ENCODE data around the gene LIPC. TPM values are rescaled to one million over a fixed set of nuclear protein-coding genes. Genes with fewer than 3 reads are reported as not detected.

The LIPC gene
- total and polyA plus RNA-seq, 2 donors (not counting 1 experiment from before 2014, with no cell fraction given), result 0.82 to 4.0 TPM

DNA sequence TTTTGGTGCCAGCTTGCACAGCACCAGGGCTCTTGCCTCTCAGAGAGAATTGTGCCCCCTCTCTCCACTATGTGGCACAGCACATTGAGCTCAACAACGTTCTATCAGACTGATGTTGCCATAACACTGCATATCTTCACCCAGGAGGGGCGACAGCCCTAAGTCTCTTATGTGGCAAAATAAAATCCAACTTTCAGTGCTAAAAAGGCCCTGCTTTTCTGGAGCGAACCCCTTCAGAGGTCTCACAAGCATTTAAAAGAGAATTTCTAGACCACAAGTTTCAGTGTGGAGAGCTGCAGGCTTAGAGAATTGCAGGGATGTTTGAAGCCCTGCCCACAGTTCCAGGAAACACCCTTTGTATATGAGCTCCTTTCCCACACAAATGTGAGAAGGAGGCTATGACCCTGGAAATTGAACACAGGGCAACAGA lies 85.5 kb downstream of the LIPC start:
- H3K4me2 ChIP-seq (ENCODE audit: extremely low read depth, insufficient read depth, low read length), result no peak overlapping the region
- no peaks in the 10 kb centered on the region for H3K36me3 ChIP-seq (ENCODE audit: control insufficient read depth, insufficient read depth, low read length)
- peaks cover 3% of the 10 kb centered on the region for H3K4me1 ChIP-seq (ENCODE audit: control insufficient read depth, extremely low read depth, insufficient read depth, low read length)
- H3K9me3 ChIP-seq (ENCODE audit: control insufficient read depth, insufficient read depth, low read depth, low read length), result no peaks in the 10 kb centered on the region
- no peaks in the 10 kb centered on the region for H3K79me2 ChIP-seq (ENCODE audit: control insufficient read depth, insufficient read depth, low read length)
- H3K27ac ChIP-seq (ENCODE audit: insufficient read depth, low read length), result no peak overlapping the region
- no peak overlapping the region for H3K9ac ChIP-seq (ENCODE audit: insufficient read depth, low read length)
- TF ChIP-seq, protein P1, sequence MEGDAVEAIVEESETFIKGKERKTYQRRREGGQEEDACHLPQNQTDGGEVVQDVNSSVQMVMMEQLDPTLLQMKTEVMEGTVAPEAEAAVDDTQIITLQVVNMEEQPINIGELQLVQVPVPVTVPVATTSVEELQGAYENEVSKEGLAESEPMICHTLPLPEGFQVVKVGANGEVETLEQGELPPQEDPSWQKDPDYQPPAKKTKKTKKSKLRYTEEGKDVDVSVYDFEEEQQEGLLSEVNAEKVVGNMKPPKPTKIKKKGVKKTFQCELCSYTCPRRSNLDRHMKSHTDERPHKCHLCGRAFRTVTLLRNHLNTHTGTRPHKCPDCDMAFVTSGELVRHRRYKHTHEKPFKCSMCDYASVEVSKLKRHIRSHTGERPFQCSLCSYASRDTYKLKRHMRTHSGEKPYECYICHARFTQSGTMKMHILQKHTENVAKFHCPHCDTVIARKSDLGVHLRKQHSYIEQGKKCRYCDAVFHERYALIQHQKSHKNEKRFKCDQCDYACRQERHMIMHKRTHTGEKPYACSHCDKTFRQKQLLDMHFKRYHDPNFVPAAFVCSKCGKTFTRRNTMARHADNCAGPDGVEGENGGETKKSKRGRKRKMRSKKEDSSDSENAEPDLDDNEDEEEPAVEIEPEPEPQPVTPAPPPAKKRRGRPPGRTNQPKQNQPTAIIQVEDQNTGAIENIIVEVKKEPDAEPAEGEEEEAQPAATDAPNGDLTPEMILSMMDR (conservative IDR thresholded peaks at IDR 0.05 in 1 of 2, IDR thresholded peaks at IDR 0.05 in 1 of 2; ENCODE audit: low read depth in 1 of 2, low read length in 2 of 2), result no peak
- no peak for TF ChIP-seq EZH2 (IDR thresholded peaks at IDR 0.05; ENCODE audit: low read length, missing control alignments)
- H3K4me3 ChIP-seq (replicated peaks in 1 of 4; ENCODE audit: control extremely low read depth in 1 of 4, insufficient read depth in 1 of 4, low read depth in 3 of 4, low read length in 4 of 4), result no peak overlapping the region
- H3K27me3 ChIP-seq (ENCODE audit: control insufficient read depth, insufficient read depth, low read length), result no peaks in the 10 kb centered on the region
- H2AFZ ChIP-seq (ENCODE audit: low read length), result no peak overlapping the region
- DNase-seq (ENCODE audit: low read depth in 2 of 2), result no peak
- no peaks in the 10 kb centered on the region for H4K20me1 ChIP-seq (ENCODE audit: control insufficient read depth, extremely low read depth, insufficient read depth, low read length)

DNA sequence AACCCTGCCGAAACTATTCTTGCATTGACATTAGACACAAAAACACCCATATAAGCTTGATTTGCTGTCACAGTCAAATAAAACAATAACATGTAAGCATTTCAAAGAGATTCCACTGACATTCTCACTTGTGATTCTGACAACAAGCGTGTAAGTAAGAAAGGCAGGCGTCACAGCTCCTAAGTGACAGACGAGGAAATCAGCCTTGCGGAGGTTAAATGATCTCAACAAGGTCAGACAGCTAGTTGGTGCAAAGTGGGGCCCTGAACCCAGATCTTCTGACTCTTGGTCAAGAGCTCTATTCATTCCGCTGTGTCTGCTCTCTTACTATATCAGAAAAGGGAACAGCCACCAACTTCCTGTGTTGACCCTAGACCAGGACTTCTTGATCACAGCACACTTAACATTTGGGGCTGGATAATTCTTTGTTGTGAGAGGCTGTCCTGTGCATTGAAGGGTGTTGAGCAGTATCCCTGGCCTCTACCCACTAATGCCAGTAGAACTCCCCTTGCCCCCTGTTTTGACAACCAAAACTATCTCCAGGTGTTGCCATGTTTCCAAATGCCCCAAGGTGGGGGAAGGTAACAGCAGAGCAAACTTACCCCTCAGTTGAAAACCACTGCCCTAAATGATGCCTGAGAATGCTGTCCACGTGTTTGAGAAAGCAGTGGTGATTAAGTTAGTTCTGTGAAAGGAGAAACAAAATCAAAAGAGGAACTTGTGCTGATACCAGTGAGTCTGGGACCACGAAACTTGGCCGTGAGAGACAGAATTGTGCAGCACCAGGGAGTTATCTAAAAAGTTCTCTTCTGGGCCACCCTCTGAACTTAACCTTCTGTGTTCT lies 86.1 kb downstream of the LIPC start:
- H3K9ac ChIP-seq (ENCODE audit: insufficient read depth, low read length), result no peak overlapping the region
- H3K79me2 ChIP-seq (ENCODE audit: control insufficient read depth, insufficient read depth, low read length), result no peaks in the 10 kb centered on the region
- no peak overlapping the region for H2AFZ ChIP-seq (ENCODE audit: low read length)
- no peak for TF ChIP-seq EZH2 (IDR thresholded peaks at IDR 0.05; ENCODE audit: low read length, missing control alignments)
- TF ChIP-seq, protein P1 (conservative IDR thresholded peaks at IDR 0.05 in 1 of 2, IDR thresholded peaks at IDR 0.05 in 1 of 2; ENCODE audit: low read depth in 1 of 2, low read length in 2 of 2), result no peak
- H3K4me2 ChIP-seq (ENCODE audit: extremely low read depth, insufficient read depth, low read length), result no peak overlapping the region
- no peaks in the 10 kb centered on the region for H3K36me3 ChIP-seq (ENCODE audit: control insufficient read depth, insufficient read depth, low read length)
- H3K27ac ChIP-seq (ENCODE audit: insufficient read depth, low read length), result no peak overlapping the region
- H3K4me1 ChIP-seq (ENCODE audit: control insufficient read depth, extremely low read depth, insufficient read depth, low read length), result peaks cover 3% of the 10 kb centered on the region
- H3K9me3 ChIP-seq (ENCODE audit: control insufficient read depth, insufficient read depth, low read depth, low read length), result no peaks in the 10 kb centered on the region
- H4K20me1 ChIP-seq (ENCODE audit: control insufficient read depth, extremely low read depth, insufficient read depth, low read length), result no peaks in the 10 kb centered on the region
- H3K4me3 ChIP-seq (replicated peaks in 1 of 4; ENCODE audit: control extremely low read depth in 1 of 4, insufficient read depth in 1 of 4, low read depth in 3 of 4, low read length in 4 of 4), result no peak overlapping the region
- DNase-seq (ENCODE audit: low read depth in 2 of 2), result no peak
- no peaks in the 10 kb centered on the region for H3K27me3 ChIP-seq (ENCODE audit: control insufficient read depth, insufficient read depth, low read length)

DNA sequence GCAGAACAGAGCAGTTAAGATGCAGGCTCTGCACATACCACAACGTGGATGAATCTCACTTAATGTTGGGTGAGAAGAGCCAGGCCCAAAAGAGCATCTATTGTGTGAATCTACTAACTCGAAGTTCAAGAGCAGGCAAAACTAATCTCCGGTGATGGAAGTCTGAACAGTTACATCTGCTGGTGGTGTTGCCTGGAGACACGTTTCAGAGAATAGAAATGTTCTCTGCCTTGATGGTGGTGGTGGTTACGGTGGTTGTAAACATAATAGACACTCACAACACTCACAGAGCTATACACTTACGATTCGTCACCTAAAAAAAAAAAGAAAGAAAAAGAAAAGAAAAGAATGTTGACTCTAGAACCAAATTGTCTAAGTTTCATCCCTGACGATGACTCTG lies 86.8 kb downstream of the LIPC start:
- H3K36me3 ChIP-seq (ENCODE audit: control insufficient read depth, insufficient read depth, low read length), result no peaks in the 10 kb centered on the region
- no peak for TF ChIP-seq EZH2 (IDR thresholded peaks at IDR 0.05; ENCODE audit: low read length, missing control alignments)
- TF ChIP-seq, protein P1 (conservative IDR thresholded peaks at IDR 0.05 in 1 of 2, IDR thresholded peaks at IDR 0.05 in 1 of 2; ENCODE audit: low read depth in 1 of 2, low read length in 2 of 2), result no peak
- H4K20me1 ChIP-seq (ENCODE audit: control insufficient read depth, extremely low read depth, insufficient read depth, low read length), result no peaks in the 10 kb centered on the region
- no peak overlapping the region for H3K4me2 ChIP-seq (ENCODE audit: extremely low read depth, insufficient read depth, low read length)
- H3K9me3 ChIP-seq (ENCODE audit: control insufficient read depth, insufficient read depth, low read depth, low read length), result no peaks in the 10 kb centered on the region
- H3K4me1 ChIP-seq (ENCODE audit: control insufficient read depth, extremely low read depth, insufficient read depth, low read length), result peaks cover 3% of the 10 kb centered on the region
- no peak overlapping the region for H3K9ac ChIP-seq (ENCODE audit: insufficient read depth, low read length)
- no peak for DNase-seq (ENCODE audit: low read depth in 2 of 2)
- H3K4me3 ChIP-seq (replicated peaks in 1 of 4; ENCODE audit: control extremely low read depth in 1 of 4, insufficient read depth in 1 of 4, low read depth in 3 of 4, low read length in 4 of 4), result no peak overlapping the region
- no peaks in the 10 kb centered on the region for H3K79me2 ChIP-seq (ENCODE audit: control insufficient read depth, insufficient read depth, low read length)
- H3K27ac ChIP-seq (ENCODE audit: insufficient read depth, low read length), result no peak overlapping the region
- no peak overlapping the region for H2AFZ ChIP-seq (ENCODE audit: low read length)
- no peaks in the 10 kb centered on the region for H3K27me3 ChIP-seq (ENCODE audit: control insufficient read depth, insufficient read depth, low read length)
